ENCODE measurements around the gene LCN12. TPM values are rescaled to one million over a fixed set of nuclear protein-coding genes. Genes with fewer than 3 reads are reported as not detected.
A peak's percentile ranks its signal among the peaks of the same experiment; 100 is the strongest.

Gene LCN12
- total RNA-seq, 1 donor from 2014 or later, result 7.8 TPM

GRCh38 chr9:136935651-136936050 is 16.4 kb upstream of the LCN12 start:
- H3K9me3 ChIP-seq (replicated peaks), result no peaks in the 10 kb centered on the region
- intact Hi-C loops (cut with micrococcal nuclease), result loop anchor here (10.0 kb wide), 1 partner anchor 51 kb away; the partner anchor contains the start of gene TRAF2
- DNase-seq, result no peak
- peaks cover 15% of the 10 kb centered on the region for H3K4me1 ChIP-seq
- peaks cover 19% of the 10 kb centered on the region for H3K36me3 ChIP-seq
- TF ChIP-seq, protein P1, sequence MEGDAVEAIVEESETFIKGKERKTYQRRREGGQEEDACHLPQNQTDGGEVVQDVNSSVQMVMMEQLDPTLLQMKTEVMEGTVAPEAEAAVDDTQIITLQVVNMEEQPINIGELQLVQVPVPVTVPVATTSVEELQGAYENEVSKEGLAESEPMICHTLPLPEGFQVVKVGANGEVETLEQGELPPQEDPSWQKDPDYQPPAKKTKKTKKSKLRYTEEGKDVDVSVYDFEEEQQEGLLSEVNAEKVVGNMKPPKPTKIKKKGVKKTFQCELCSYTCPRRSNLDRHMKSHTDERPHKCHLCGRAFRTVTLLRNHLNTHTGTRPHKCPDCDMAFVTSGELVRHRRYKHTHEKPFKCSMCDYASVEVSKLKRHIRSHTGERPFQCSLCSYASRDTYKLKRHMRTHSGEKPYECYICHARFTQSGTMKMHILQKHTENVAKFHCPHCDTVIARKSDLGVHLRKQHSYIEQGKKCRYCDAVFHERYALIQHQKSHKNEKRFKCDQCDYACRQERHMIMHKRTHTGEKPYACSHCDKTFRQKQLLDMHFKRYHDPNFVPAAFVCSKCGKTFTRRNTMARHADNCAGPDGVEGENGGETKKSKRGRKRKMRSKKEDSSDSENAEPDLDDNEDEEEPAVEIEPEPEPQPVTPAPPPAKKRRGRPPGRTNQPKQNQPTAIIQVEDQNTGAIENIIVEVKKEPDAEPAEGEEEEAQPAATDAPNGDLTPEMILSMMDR (IDR thresholded peaks at IDR 0.05; ENCODE audit: borderline replicate concordance), result no peak
- no peak overlapping the region for H3K27ac ChIP-seq (replicated peaks)
- no peaks in the 10 kb centered on the region for H3K27me3 ChIP-seq (ENCODE audit: low read depth)
- H3K4me3 ChIP-seq, result no peak overlapping the region

DNA sequence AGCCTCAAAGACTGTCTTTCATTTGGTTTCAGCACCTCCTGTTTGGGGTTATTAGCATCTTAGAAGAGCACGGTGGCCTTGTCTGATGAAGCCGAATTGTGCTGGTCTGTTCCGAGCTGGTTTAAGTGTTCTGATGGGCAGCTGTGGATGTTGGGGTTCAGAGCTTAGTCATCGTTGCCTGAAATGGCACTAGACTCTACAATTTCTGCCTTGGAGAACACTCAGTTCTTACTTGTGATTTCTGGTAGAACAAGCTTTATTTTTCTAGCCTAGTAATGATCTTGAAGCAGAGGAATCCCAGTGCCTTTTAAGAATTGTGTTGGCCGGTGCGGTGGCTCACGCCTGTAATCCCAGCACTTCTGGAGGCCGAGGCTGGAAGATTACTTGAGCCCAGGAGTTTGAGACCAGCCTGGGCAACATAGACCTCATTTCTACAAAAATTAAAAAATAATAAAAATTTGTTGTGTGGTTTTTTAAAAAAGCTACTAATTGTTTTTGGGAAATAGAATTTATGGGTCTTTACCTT is 15.4 kb upstream of the LCN12 start:
- Histone ChIP-seq H3K36me3 (peaks cover 30% of the 10 kb centered on the region), H3K9me3 (replicated peaks) (no peaks in the 10 kb centered on the region), H3K4me1 (peaks cover 24% of the 10 kb centered on the region), H3K4me3 (no peak overlapping the region), H3K27ac (replicated peaks) (no peak overlapping the region), H3K27me3 (ENCODE audit: low read depth) (no peaks in the 10 kb centered on the region)
- intact Hi-C loops (cut with micrococcal nuclease), result loop anchor here (10.0 kb wide), 1 partner anchor 52 kb away; the partner anchor contains the start of gene TRAF2
- TF ChIP-seq, protein P1 (IDR thresholded peaks at IDR 0.05; ENCODE audit: borderline replicate concordance), result no peak
- DNase-seq, result no peak

DNA sequence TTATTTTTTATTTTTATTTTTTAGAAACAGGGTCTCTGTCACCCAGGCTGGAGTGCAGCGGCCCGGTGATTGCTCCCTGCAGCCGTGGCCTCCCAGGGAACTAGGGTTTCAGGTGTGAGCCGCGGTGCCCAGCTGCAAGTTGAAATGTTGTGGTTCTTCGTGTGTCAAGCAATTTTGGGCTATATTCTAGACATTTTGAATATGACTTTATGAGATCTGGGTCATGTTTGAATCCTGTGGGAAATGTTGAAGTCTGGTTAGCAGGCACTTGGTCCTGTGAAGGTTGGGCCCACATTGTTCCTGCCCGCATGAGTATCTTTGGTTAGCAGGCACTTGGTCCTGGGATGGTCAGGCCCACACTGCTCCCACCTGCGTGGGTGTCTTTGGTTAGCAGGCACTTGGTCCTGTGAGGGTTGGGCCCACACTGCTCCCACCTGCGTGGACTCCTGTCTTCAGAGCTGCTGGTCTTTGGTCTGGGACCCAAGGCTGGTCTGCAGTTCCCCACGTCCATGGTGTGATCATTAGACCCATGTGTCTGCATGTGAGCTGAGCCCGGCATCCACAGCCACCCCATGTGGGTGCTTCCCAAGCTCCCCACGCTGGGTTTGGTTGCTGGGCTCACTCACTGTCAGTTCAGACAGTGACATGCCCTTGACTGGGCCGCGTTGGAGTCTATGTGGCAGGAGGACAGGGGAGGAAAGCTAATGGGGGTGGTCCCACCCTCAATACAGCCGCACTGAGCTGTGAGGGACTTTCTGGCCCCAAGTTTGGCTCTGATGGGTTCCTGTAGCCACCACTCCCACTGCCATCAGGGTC is 14.7 kb upstream of the LCN12 start:
- Histone ChIP-seq H3K4me1 (peaks cover 31% of the 10 kb centered on the region), H3K36me3 (peaks cover 37% of the 10 kb centered on the region), H3K4me3 (no peak overlapping the region), H3K27ac (replicated peaks) (no peak overlapping the region), H3K27me3 (ENCODE audit: low read depth) (no peaks in the 10 kb centered on the region), H3K9me3 (replicated peaks) (no peaks in the 10 kb centered on the region)
- no peak for DNase-seq
- TF ChIP-seq, protein P1 (IDR thresholded peaks at IDR 0.05; ENCODE audit: borderline replicate concordance), result no peak
- intact Hi-C loops (cut with micrococcal nuclease), result loop anchor here (10.0 kb wide), 1 partner anchor 53 kb away; the partner anchor contains the start of gene TRAF2

DNA sequence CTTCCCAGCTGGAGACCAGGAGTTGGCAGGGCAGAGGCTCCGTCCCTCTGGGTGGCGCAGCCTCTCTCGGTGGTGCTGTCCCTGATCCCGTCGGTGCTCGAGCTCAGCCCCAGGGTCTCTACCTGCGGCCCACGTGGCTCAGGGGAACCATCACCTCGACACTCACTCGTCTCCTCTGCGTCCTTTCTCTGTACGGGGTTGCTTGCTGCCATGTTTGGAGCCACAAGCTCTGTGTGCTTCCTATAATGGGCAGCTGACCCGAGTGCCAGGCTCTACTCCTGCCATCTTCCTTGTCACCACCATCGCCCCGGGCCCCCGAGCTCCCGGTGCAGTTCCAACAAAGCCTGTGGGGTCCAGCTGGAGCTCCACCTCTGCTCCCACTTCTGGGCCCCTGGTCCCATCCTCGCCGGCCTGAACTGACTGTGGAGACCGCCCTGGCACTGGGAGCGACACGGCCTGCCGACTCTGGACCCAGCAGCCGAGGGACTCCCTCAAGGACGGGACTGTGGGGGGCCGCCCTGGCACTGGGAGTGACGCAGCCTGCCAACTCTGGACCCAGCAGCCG is 12.6 kb upstream of the LCN12 start:
- peak overlapping the region; percentile 82 for H3K27ac ChIP-seq (replicated peaks)
- DNase-seq, result peak; percentile 15
- H3K36me3 ChIP-seq, result peaks cover 46% of the 10 kb centered on the region
- TF ChIP-seq, protein P1 (IDR thresholded peaks at IDR 0.05; ENCODE audit: borderline replicate concordance), result no peak
- intact Hi-C loops (cut with micrococcal nuclease), result loop anchor here (10.0 kb wide), 1 partner anchor 55 kb away; the partner anchor contains the start of gene TRAF2
- H3K4me1 ChIP-seq, result peaks cover 48% of the 10 kb centered on the region
- no peaks in the 10 kb centered on the region for H3K27me3 ChIP-seq (ENCODE audit: low read depth)
- no peaks in the 10 kb centered on the region for H3K9me3 ChIP-seq (replicated peaks)
- H3K4me3 ChIP-seq, result no peak overlapping the region

DNA sequence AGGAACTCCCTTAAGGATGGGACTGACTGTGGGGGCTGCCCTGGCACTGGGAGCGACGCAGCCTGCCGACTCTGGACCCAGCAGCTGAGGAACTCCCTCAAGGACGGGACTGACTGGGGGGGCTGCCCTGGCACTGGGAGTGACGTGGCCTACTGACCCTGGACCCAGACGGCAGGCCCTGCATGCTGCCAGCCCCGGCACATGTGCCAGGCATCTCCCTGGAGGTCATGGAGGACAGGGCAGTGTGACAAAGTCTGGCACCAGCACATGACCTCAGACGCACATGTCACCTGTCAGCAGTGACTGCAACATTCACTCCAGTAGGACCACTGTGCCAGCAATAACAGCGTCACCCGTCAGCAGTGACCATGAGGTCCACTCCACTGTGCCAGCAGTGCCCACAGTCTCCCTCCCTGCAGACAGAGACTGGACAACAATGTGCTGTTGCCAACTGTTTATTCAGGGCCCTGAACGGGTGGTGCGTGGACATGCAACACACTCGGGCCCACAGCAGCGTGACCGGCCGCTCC is 12.0 kb upstream of the LCN12 start:
- Histone ChIP-seq H3K9me3 (replicated peaks) (no peaks in the 10 kb centered on the region), H3K27ac (replicated peaks) (peak overlapping the region; percentile 82), H3K27me3 (ENCODE audit: low read depth) (no peaks in the 10 kb centered on the region), H3K36me3 (peaks cover 46% of the 10 kb centered on the region), H3K4me3 (peak overlapping the region; percentile 36), H3K4me1 (peaks cover 52% of the 10 kb centered on the region)
- TF ChIP-seq, protein P1 (IDR thresholded peaks at IDR 0.05; ENCODE audit: borderline replicate concordance), result no peak
- DNase-seq, result peak; percentile 85
- intact Hi-C loops (cut with micrococcal nuclease), result loop anchor here (10.0 kb wide), 1 partner anchor 55 kb away; the partner anchor contains the start of gene TRAF2

Data from left ventricle myocardium inferior (tissue), 1 donor.